Neural crest cell (in vitro differentiated cells): ENCODE measurements around the gene POTEB3. TPM values are rescaled to one million over a fixed set of nuclear protein-coding genes. Genes with fewer than 3 reads are reported as not detected.
"Not testable (repeated sequence)": the region's sequence is repeated elsewhere in the genome, so short reads cannot be mapped to it uniquely, and the experiment has no call there.

Experiments used
- DNase-seq: peaks from one replicate; pipeline ENCODE4 v3.0.0; 2021; ENCODE audit warnings: low read depth, mixed read lengths, low spot score
- H3K27ac Mint-ChIP-seq: one replicate; pipeline ENCODE4 v1.8.0; 2021; ENCODE audit warnings: mild to moderate bottlenecking, mixed read lengths; ENCODE audit not compliant: unreplicated experiment
- H3K27me3 Mint-ChIP-seq: 2 replicates; pipeline ENCODE4 v1.8.0; 2021; ENCODE audit warnings: low read depth, mild to moderate bottlenecking, mixed read lengths
- H3K36me3 Mint-ChIP-seq: 2 replicates; pipeline ENCODE4 v1.8.0; 2021; ENCODE audit warnings: low read depth, mild to moderate bottlenecking, mixed read lengths
- H3K4me1 Mint-ChIP-seq: 2 replicates; pipeline ENCODE4 v1.8.0; 2021; ENCODE audit warnings: mixed read lengths
- H3K4me3 Mint-ChIP-seq: one replicate; pipeline ENCODE4 v1.8.0; 2021; ENCODE audit warnings: mild to moderate bottlenecking, mixed read lengths
- H3K9me3 Mint-ChIP-seq: 2 replicates; pipeline ENCODE4 v1.8.0; 2021; ENCODE audit warnings: mixed read lengths
- long read RNA-seq: library from polyadenylated mRNA; unstranded; transcript quantifications from one replicate; pipeline ENCODE4 v2.0.0, GENCODE V29; 2020
- total RNA-seq: library from RNA; stranded (reverse); gene quantifications from 2 replicates; pipeline ENCODE4 v1.2.1, GENCODE V29; 2021

Gene POTEB3
- not detected in 2 replicates for total RNA-seq
- long read RNA-seq = 0 reads

GRCh38 chr15:21440399-21440798 lies at the start of gene POTEB3:
POTEB3 (minus strand) TSS chr15:21440499; CDS start chr15:21440011, 488 bp downstream.
- H3K4me3 Mint-ChIP-seq, H3K36me3 Mint-ChIP-seq, H3K27ac Mint-ChIP-seq, H3K9me3 Mint-ChIP-seq, H3K4me1 Mint-ChIP-seq, H3K27me3 Mint-ChIP-seq, DNase-seq: not testable (repeated sequence)

- not testable (repeated sequence) for H3K36me3 Mint-ChIP-seq, H3K27ac Mint-ChIP-seq, H3K4me3 Mint-ChIP-seq, H3K9me3 Mint-ChIP-seq, DNase-seq, H3K4me1 Mint-ChIP-seq, H3K27me3 Mint-ChIP-seq
Measured at GRCh38 chr15:21453683-21454082, 13.4 kb upstream of the POTEB3 start.

GRCh38 chr15:21451920-21452563 lies 11.7 kb upstream of the POTEB3 start:
- H3K36me3 Mint-ChIP-seq, H3K27ac Mint-ChIP-seq: not testable (repeated sequence)

GRCh38 chr15:21451487-21451886 lies 11.2 kb upstream of the POTEB3 start:
- not testable (repeated sequence) for H3K27me3 Mint-ChIP-seq, H3K36me3 Mint-ChIP-seq, H3K4me1 Mint-ChIP-seq, H3K9me3 Mint-ChIP-seq, DNase-seq, H3K27ac Mint-ChIP-seq, H3K4me3 Mint-ChIP-seq

More at GRCh38 chr15:21451920-21452563, 11.7 kb upstream of the POTEB3 start:
- H3K4me1 Mint-ChIP-seq, DNase-seq, H3K9me3 Mint-ChIP-seq, H3K27me3 Mint-ChIP-seq, H3K4me3 Mint-ChIP-seq: not testable (repeated sequence)

- DNase-seq, H3K4me3 Mint-ChIP-seq, H3K27ac Mint-ChIP-seq, H3K9me3 Mint-ChIP-seq, H3K36me3 Mint-ChIP-seq, H3K27me3 Mint-ChIP-seq, H3K4me1 Mint-ChIP-seq: not testable (repeated sequence)
Measured at GRCh38 chr15:21407366-21407765, 32.9 kb downstream of the POTEB3 start.

GRCh38 chr15:21401531-21401930 lies 38.8 kb downstream of the POTEB3 start:
- not testable (repeated sequence) for H3K4me1 Mint-ChIP-seq, H3K9me3 Mint-ChIP-seq, DNase-seq, H3K27ac Mint-ChIP-seq, H3K27me3 Mint-ChIP-seq, H3K36me3 Mint-ChIP-seq, H3K4me3 Mint-ChIP-seq

- not testable (repeated sequence) for H3K4me1 Mint-ChIP-seq, DNase-seq, H3K4me3 Mint-ChIP-seq, H3K27ac Mint-ChIP-seq, H3K36me3 Mint-ChIP-seq, H3K27me3 Mint-ChIP-seq, H3K9me3 Mint-ChIP-seq
Measured at GRCh38 chr15:21399111-21399510, 41.2 kb downstream of the POTEB3 start.

- not testable (repeated sequence) for H3K9me3 Mint-ChIP-seq, H3K4me3 Mint-ChIP-seq, H3K27me3 Mint-ChIP-seq, DNase-seq, H3K36me3 Mint-ChIP-seq, H3K4me1 Mint-ChIP-seq, H3K27ac Mint-ChIP-seq
Measured at GRCh38 chr15:21398511-21398910, 41.8 kb downstream of the POTEB3 start.

GRCh38 chr15:21397656-21398055 lies 42.6 kb downstream of the POTEB3 start:
- not testable (repeated sequence) for H3K4me3 Mint-ChIP-seq, DNase-seq, H3K9me3 Mint-ChIP-seq, H3K27ac Mint-ChIP-seq, H3K27me3 Mint-ChIP-seq, H3K4me1 Mint-ChIP-seq, H3K36me3 Mint-ChIP-seq

- not testable (repeated sequence) for H3K4me1 Mint-ChIP-seq, DNase-seq, H3K9me3 Mint-ChIP-seq, H3K27ac Mint-ChIP-seq, H3K4me3 Mint-ChIP-seq, H3K27me3 Mint-ChIP-seq, H3K36me3 Mint-ChIP-seq
Measured at GRCh38 chr15:21397186-21397585, 43.1 kb downstream of the POTEB3 start.

- not testable (repeated sequence) for H3K4me3 Mint-ChIP-seq, H3K27me3 Mint-ChIP-seq, H3K4me1 Mint-ChIP-seq, DNase-seq, H3K9me3 Mint-ChIP-seq, H3K27ac Mint-ChIP-seq, H3K36me3 Mint-ChIP-seq
Measured at GRCh38 chr15:21385961-21386360, 54.3 kb downstream of the POTEB3 start.

- H3K4me1 Mint-ChIP-seq, H3K36me3 Mint-ChIP-seq, H3K27ac Mint-ChIP-seq, H3K9me3 Mint-ChIP-seq, H3K4me3 Mint-ChIP-seq, H3K27me3 Mint-ChIP-seq, DNase-seq: not testable (repeated sequence)
Measured at GRCh38 chr15:21383866-21384485, 56.3 kb downstream of the POTEB3 start.

- not testable (repeated sequence) for H3K4me3 Mint-ChIP-seq, H3K27me3 Mint-ChIP-seq, H3K4me1 Mint-ChIP-seq, H3K9me3 Mint-ChIP-seq, DNase-seq, H3K27ac Mint-ChIP-seq, H3K36me3 Mint-ChIP-seq
Measured at GRCh38 chr15:21373682-21374081, 66.6 kb downstream of the POTEB3 start.

GRCh38 chr15:21369177-21369576 lies 71.1 kb downstream of the POTEB3 start:
- H3K27ac Mint-ChIP-seq, H3K9me3 Mint-ChIP-seq, H3K36me3 Mint-ChIP-seq, DNase-seq, H3K4me1 Mint-ChIP-seq, H3K4me3 Mint-ChIP-seq, H3K27me3 Mint-ChIP-seq: not testable (repeated sequence)
